NCI-H2029 (cell line): Measurements from ENCODE around the gene NEMF.
"Not testable (repeated sequence)": the region's sequence is repeated elsewhere in the genome, so short reads cannot be mapped to it uniquely, and the experiment has no call there.

Source experiments
- DNase-seq: peaks from one replicate; lab custom pipeline; 2025; lab: John Stamatoyannopoulos, UW

The NEMF gene

GRCh38 chr14:49745191-49745590 is 107.4 kb downstream of the NEMF start:
- DNase-seq, result no peak

- not testable (repeated sequence) for DNase-seq
Measured at GRCh38 chr14:49735669-49736068, 116.9 kb downstream of the NEMF start.

DNA sequence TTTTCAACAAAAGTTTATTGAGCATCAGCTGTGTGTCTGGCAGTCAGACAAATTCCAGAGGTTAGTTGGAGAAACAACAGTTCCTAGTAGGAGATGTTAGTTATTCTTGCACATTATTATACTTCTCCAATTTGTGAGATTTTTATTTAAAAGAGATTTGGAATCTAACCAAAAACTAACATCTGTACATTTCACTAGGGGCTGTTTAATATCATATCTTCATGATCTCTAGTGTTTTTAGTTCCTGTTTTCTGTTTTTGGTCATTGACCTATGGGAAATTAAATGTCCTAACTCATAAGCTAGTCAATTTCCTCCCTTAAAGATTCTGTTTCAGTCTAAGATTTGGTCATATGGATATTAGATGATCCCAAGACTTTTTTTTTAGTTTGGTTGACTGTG is 118.8 kb downstream of the NEMF start:
- DNase-seq, result no peak

- DNase-seq, result no peak
Measured at GRCh38 chr14:49732896-49733295, 119.7 kb downstream of the NEMF start.
